ENCODE measurements around the gene RSPH3. TPM values are rescaled to one million over a fixed set of nuclear protein-coding genes. Genes with fewer than 3 reads are reported as not detected.

RSPH3 gene
- total and polyA plus RNA-seq, 2 of the 13 experiments (the other 11 are each of a cell fraction or from before 2014, with no cell fraction given): 1.3 to 3.5 TPM

- TF ChIP-seq, protein P1, sequence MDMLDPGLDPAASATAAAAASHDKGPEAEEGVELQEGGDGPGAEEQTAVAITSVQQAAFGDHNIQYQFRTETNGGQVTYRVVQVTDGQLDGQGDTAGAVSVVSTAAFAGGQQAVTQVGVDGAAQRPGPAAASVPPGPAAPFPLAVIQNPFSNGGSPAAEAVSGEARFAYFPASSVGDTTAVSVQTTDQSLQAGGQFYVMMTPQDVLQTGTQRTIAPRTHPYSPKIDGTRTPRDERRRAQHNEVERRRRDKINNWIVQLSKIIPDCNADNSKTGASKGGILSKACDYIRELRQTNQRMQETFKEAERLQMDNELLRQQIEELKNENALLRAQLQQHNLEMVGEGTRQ (IDR thresholded peaks at IDR 0.05; ENCODE audit: low read depth, low read length): peak; percentile 59
- TF ChIP-seq, protein P1 (CRISPR knock-in tag; IDR thresholded peaks at IDR 0.05; ENCODE audit: borderline replicate concordance): peak; percentile 86
- peak; percentile 76 for TF ChIP-seq RCOR2 (CRISPR knock-in tag; IDR thresholded peaks at IDR 0.05)
- TF ChIP-seq, protein P2, sequence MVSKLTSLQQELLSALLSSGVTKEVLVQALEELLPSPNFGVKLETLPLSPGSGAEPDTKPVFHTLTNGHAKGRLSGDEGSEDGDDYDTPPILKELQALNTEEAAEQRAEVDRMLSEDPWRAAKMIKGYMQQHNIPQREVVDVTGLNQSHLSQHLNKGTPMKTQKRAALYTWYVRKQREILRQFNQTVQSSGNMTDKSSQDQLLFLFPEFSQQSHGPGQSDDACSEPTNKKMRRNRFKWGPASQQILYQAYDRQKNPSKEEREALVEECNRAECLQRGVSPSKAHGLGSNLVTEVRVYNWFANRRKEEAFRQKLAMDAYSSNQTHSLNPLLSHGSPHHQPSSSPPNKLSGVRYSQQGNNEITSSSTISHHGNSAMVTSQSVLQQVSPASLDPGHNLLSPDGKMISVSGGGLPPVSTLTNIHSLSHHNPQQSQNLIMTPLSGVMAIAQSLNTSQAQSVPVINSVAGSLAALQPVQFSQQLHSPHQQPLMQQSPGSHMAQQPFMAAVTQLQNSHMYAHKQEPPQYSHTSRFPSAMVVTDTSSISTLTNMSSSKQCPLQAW (CRISPR knock-in tag; IDR thresholded peaks at IDR 0.05): peak; percentile 96
- TF ChIP-seq ZNF740 (CRISPR knock-in tag; IDR thresholded peaks at IDR 0.05): no peak; the same call in 1 of the 2 replicates
- TF ChIP-seq ERF (CRISPR knock-in tag; IDR thresholded peaks at IDR 0.05): peak; percentile 99
- TF ChIP-seq, protein P3, sequence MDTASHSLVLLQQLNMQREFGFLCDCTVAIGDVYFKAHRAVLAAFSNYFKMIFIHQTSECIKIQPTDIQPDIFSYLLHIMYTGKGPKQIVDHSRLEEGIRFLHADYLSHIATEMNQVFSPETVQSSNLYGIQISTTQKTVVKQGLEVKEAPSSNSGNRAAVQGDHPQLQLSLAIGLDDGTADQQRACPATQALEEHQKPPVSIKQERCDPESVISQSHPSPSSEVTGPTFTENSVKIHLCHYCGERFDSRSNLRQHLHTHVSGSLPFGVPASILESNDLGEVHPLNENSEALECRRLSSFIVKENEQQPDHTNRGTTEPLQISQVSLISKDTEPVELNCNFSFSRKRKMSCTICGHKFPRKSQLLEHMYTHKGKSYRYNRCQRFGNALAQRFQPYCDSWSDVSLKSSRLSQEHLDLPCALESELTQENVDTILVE (CRISPR knock-in tag; IDR thresholded peaks at IDR 0.05): peak; percentile 94
- TF ChIP-seq KDM5B (CRISPR knock-in tag; IDR thresholded peaks at IDR 0.05; ENCODE audit: borderline replicate concordance): peak; percentile 99
- TF ChIP-seq, protein P4, sequence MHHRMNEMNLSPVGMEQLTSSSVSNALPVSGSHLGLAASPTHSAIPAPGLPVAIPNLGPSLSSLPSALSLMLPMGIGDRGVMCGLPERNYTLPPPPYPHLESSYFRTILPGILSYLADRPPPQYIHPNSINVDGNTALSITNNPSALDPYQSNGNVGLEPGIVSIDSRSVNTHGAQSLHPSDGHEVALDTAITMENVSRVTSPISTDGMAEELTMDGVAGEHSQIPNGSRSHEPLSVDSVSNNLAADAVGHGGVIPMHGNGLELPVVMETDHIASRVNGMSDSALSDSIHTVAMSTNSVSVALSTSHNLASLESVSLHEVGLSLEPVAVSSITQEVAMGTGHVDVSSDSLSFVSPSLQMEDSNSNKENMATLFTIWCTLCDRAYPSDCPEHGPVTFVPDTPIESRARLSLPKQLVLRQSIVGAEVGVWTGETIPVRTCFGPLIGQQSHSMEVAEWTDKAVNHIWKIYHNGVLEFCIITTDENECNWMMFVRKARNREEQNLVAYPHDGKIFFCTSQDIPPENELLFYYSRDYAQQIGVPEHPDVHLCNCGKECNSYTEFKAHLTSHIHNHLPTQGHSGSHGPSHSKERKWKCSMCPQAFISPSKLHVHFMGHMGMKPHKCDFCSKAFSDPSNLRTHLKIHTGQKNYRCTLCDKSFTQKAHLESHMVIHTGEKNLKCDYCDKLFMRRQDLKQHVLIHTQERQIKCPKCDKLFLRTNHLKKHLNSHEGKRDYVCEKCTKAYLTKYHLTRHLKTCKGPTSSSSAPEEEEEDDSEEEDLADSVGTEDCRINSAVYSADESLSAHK (CRISPR knock-in tag; IDR thresholded peaks at IDR 0.05; ENCODE audit: borderline replicate concordance): no peak; the same call in 1 of the 2 replicates
- TF ChIP-seq THRA (CRISPR knock-in tag; IDR thresholded peaks at IDR 0.05; ENCODE audit: borderline replicate concordance): peak; percentile 79
- no peak for TF ChIP-seq MBNL3 (CRISPR knock-in tag; conservative IDR thresholded peaks at IDR 0.05)
- TF ChIP-seq, protein P5, sequence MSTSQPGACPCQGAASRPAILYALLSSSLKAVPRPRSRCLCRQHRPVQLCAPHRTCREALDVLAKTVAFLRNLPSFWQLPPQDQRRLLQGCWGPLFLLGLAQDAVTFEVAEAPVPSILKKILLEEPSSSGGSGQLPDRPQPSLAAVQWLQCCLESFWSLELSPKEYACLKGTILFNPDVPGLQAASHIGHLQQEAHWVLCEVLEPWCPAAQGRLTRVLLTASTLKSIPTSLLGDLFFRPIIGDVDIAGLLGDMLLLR (CRISPR knock-in tag; IDR thresholded peaks at IDR 0.05): peak; percentile 99
- TF ChIP-seq FOXA3 (CRISPR knock-in tag; IDR thresholded peaks at IDR 0.05): peak; percentile 75
- TF ChIP-seq ZNF224 (CRISPR knock-in tag; IDR thresholded peaks at IDR 0.05): peak; percentile 99
- peak; percentile 83 for TF ChIP-seq SP2 (CRISPR knock-in tag; IDR thresholded peaks at IDR 0.05)
- no peak for TF ChIP-seq PLRG1 (conservative IDR thresholded peaks at IDR 0.05)
- peak; percentile 93 for TF ChIP-seq ESRRA (CRISPR knock-in tag; IDR thresholded peaks at IDR 0.05; ENCODE audit: low read depth)
- TF ChIP-seq ETV5 (CRISPR knock-in tag; IDR thresholded peaks at IDR 0.05; ENCODE audit: borderline replicate concordance): peak; percentile 73; the same call in 1 of the 2 replicates
Measured at GRCh38 chr6:158999666-159000403, at the start of gene RSPH3 (continued).
